Head of caudate nucleus (tissue), 42 donors: ENCODE results near the gene BCAS4.
"Not testable (repeated sequence)": the region's sequence is repeated elsewhere in the genome, so short reads cannot be mapped to it uniquely, and the experiment has no call there.

Source experiments
- DNase-seq, 42 donors: peaks; one replicate each; pipeline versions ENCODE4 v3.0.0 to v3.0.0-alpha.2; 2020 to 2021; ENCODE audit warnings: mixed read lengths in 7 of 42
- intact Hi-C: fragments of 100-400 bp; cut with DNase I; formaldehyde crosslinking; loops from one replicate; pipeline ENCODE4 v1.15.0; 2022

Gene BCAS4

DNA sequence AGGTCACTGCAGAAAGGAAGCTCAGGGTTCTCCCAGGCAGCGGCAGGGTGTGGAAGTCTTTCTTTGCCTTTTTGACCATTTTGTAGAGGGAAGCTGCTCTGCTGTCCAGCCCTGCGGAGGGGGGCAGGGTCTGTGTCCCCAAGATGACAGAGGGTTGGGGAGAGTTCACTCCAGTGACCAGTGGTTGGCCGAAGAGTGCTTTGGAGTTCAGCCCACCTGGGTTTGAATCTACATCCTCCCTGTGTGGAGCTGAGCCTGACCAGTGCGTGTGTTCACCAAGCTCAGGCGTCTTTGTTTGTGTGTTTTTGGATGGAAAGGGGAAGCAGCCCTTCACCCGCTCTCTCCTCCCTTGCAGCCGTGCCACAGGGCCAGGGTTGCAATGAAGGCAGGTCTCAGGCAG, 25.9 kb upstream of the BCAS4 start:
- DNase-seq, result peak in 2 of 42 donors; percentile 12 to 28

DNA sequence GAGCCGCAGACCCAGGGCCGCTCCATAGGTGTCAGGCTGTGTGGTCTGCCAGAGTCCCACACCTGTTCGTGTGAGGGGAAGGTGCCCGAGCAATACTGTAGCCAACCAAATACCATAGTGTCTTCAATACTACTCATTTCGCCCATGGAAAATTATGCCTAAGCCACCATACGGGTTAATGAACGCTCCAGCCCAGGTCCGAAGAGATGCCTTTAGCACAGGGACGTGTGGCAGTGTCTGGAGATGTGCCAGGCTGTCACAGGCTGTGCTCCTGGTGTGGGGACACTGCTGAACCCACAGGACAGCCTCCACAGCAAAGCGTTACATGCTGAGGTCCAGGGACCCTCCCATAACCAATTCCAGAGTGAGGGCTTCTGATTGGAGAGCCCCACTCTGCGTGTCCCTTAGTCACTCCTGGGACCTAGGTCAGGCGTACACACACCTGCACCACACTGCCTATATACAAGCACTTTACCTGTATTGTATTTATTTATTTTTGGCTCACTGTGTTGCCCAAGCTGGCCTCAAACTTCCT, 25.2 kb upstream of the BCAS4 start:
- DNase-seq, result peak in 2 of 42 donors; percentile 3 to 24
- intact Hi-C loops, result not testable (repeated sequence)

More for the DNA sequence above, 25.9 kb upstream of the BCAS4 start:
- intact Hi-C loops, result not testable (repeated sequence)

DNA sequence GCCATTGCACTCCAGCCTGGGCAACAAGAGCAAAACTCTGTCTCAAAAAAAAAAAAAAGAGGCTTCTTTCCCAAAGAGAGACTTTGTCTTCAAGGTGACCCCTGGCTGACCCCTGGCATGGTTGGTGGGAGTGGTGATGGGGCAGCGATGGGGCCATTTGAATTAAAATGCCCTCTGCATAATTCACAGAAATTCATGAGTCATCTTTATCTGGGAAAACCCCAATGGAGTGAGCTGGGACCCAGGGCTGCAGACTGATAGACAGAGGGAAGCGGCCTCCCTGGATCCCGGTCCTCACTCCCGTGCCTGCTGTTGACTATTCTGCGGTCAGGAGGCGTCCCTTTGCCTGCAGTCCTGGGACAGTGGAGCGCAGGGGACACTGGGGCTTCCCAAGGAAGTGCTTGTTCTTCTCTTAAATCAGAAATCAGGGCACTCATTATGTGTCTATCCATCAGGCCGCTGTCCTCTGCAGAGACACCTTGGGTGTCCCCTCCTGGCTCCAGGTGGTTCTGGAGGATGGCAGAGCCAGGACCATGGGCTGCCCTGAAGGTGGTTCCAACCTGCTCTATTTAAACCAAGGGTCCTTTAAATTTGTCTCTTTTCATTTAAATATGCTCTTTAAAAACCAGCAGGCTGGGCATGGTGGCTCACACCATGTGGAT, 23.3 kb upstream of the BCAS4 start:
- intact Hi-C loops, result not testable (repeated sequence)
- peak in 2 of 42 donors; percentile 16 to 20 for DNase-seq

DNA sequence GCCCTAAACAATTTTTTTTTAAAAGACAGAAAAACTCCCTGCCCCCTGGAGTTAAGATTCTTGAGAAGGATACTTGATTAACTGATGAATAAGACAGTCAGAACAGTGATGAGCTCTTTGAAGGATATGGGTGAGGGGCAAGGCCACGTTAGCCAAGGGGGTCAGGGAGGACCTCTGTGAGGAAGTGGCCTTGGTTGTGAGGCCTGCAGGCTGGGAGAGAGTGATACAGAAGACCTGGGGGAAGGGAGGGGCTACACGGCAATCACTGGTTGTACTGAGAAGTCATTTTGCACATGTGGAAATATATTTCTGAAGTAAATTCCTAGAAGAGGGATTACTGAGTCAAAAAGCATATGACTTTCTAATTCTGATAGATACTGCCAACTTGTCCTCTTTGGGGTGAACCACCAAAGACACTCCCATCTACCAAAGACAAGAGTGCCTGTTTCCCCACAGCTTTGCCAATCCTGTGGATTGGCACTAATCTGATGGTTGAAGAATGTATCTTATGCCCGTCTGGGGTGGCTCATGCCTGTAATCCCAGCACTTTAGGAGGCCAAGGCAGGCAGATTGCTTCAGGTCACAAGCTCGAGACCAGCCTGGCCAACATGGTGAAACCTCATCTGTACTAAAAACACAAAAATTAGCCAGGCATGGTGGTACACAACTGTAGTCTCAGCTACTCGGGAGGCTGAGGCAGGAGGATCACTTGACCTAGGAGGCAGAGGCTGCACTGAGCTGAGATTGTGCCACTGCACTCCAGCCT, 22.3 kb upstream of the BCAS4 start:
- DNase-seq, result peak in 2 of 42 donors; percentile 7 to 14
- intact Hi-C loops, result no loop called here

DNA sequence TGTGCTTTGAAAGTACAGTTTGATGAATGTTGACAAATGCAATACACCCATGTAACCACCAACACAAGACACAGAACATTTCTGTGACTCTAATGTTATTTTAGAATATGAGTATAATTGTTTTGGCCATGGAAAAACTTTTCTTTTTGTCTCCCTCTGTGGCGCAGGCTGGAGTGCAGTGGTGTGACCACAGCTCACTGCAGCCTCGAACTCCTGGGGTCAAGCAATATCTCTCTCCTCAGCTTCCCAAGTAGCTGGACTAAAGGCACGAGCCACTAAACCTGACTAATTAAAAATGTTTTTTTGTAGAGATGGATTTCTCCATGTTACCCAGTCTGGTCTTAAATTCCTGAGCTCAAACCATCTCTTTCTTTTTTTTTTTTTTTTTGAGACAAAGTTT, 20.3 kb upstream of the BCAS4 start:
- intact Hi-C loops, result no loop called here
- peak in 3 of 42 donors; percentile 5 to 31 (median 15) for DNase-seq

DNA sequence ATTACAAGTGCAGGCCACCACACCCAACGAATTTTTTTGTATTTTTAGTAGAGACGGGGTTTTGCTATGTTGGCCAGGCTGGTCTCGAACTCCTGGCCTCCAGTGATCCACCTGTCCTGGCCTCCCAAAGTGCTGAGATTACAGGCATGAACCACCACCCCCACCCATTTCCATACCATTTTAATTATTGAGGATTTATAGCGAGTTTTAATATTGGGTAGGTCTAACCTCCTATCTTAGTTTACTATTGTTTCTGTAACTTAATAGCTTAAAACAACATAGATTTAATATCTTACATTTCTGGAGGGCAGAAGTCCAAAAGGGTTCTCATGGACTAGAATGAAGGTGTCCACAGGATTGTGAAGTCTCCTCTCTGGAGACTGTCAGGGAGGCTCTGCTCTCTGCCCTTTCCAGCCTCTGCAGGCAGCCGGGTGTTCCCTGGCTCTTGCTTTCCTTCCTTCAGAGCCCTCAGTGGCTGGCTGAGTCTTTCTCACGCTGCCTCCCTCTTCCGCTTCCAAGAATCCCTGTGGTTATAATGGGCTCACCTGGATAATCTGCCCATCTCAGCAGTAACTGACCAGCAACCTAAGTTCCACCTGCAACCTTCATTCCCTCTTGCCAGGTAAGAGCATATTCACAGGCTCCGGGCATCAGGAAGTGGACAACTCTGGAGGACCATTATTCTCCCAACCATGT, 18.6 kb upstream of the BCAS4 start:
- DNase-seq, result peak in 2 of 42 donors; percentile 7 to 13
- intact Hi-C loops, result no loop called here

DNA sequence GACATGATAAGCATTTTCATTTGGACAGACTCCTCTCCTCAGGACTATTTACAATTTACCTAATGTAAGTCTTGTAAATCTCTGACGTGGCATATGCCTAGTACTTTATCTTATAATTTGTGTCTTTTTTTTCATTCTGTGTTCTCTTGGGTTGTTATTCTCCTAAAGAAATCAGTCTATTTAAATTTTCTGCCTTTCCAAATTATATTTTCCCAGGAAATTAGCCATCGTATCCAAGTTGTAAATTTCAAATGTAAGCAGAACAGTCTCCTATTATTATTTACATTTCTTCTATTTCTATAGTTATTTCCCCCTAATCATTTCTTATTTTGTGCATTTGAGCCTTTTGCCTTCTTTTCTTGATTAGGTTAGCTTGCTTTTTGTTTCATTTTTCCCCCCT, 17.5 kb upstream of the BCAS4 start:
- intact Hi-C loops, result no loop called here
- DNase-seq, result no peak

DNA sequence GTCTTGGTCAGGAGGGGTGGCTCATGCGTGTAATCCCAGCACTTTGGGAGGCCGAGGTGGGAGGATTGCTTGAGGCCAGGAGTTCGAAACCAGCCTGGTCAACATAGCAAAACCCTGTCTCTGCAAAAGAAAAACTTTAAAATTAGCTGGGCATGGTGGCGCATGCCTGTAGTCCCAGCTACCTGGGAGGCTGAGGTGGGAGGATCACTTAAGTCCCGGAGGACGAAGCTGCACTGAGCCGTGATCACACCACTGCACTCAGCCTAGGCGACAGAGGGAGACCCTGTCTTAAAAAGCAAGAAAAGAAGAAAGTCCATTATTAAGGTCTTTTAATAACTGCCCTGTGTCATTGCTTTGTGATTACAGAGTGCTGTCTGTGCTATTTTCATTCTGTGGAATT, 15.9 kb upstream of the BCAS4 start:
- intact Hi-C loops, DNase-seq: not testable (repeated sequence)

DNA sequence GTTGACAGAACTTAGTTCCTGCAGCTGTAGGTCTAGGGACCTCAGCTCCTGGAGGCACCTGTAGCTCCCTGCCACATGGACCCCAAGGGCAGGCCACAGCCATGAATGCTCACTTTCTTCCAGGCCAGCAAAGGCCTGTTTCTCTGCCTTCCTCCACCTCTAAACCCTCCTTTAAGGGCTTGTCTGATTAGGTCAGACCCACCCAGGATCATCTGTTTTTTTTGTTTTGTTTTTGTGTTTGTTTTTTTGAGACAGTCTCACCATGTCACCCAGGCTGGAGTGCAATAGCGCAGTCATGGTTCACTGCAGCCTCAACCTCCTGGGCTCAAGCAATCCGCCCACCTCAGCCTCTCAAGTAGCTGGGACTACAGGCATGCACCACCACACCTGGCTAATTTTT, 11.5 kb upstream of the BCAS4 start:
- intact Hi-C loops, result no loop called here
- DNase-seq, result no peak

DNA sequence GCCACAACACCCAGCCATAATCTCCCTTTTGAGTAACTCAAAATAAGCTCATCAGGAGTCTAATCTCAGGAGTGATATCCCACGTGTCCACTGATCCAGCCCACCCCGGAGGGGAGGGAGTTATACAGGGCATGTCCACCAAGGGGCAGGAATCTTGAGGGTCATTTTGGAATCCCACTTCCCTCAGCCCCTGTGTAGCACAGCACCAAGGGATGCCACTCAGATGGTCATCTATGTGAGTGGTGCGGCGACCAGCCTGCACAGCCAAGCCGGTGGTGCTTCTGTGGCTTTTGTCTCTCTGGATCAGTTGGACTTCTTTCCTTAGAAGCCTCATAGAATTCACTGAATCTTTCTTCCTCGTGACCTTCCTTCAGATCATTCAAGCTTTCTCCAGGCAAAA, 11.0 kb upstream of the BCAS4 start:
- DNase-seq, result no peak

DNA sequence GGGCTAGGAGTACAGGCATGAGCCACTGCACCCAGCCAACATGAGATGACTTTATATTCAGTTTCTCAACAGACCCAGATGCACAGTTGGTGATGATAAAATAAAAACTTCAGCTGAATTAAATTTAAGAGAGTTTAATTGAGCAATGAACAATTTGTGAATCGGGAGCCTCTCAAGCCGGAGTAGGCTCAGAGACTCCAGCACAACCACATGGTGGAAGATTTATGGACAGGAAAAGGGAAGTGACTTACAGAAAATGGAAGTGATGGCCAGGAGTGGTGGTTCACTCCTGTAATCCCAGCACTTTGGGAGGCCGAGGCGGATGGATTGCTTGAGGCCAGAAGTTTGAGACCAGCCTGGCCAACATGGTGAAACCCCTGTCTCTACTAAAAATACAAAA, 10.4 kb upstream of the BCAS4 start:
- no peak for DNase-seq
- intact Hi-C loops, result no loop called here

More for the DNA sequence above, 11.0 kb upstream of the BCAS4 start:
- intact Hi-C loops, result no loop called here

DNA sequence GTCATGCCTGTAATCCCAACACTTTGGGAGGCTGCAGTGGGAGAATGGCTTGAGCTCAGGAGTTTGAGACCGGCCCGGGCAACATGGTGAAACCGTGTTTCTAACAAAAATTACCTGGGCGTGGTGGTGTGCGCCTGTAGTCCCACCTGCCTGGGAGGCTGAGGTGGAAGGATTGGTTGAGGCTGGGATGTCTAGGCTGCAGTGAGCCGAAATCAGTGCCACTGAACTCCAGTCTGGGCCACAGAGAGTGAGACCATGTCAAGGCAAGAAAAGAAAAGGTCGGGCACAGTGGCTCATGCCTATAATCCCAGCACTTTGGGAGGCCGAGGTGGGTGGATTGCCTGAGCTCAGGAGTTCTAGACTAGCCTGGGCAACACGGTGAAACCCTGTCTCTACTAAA, 8.2 kb upstream of the BCAS4 start:
- intact Hi-C loops, result no loop called here
- no peak for DNase-seq

DNA sequence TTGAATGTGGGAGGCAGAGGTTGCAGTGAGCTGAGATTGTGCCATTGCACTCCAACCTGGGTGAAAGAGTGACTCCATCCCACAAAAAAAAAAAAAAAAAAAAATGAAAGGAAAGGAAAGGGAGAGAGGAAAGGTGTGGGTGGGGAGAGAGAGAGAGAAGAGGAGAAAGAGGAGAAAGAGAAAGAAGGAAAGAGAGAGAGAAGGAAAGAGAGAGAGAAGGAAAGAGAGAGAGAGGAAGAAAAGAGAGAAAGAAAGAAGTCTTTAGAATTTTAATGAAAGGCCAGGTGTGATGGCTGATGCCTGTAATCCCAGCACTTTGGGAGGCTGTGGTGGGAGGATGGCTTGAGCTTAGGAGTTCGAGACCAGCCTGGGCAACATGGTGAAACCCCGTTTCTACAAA, 7.7 kb upstream of the BCAS4 start:
- no peak for DNase-seq
- intact Hi-C loops, result no loop called here

DNA sequence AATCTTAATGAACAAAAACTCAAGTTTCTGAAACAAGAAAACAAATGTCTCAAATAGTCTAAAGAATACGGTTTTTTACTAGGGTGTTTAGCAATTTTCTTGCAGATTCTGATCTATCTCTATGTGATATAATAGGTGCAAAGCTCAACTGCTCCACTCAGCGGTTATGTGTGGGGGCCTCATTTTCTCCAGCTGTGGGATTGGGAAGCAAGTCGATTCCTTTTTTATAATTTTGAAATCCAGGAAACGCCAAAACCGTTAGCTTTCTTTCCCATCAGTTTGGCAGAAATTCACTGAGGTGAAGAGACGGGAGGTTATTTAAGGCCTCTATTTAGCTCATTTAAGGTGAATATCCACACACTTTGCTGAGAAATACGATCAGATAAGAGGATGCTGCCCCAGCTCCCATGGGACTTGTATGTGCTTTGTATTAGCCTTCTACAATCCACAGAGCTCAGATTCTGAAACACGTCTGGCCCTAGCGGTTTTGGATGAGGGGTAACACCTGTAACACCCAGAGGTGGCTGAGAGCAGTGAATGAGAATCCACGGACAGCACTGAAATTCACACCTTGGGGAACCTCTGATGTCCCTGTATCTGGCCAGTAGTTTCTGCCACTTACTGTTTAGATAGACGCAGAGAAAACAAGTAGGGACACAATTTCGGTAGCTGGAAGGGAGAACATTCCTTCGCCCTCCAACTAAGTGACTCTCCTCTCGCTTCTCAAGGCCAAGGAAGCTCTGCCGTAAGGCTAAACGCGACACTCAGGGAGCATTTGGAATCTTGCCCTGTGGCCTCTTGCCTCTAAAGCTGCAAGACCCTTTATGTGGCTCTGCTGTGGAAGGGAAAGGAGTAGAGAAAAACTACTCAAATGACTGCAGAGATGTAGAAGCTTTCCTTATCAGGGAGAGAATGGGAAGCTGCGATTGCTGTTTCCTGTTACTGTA, 6.5 kb upstream of the BCAS4 start:
- intact Hi-C loops, result no loop called here
- peak in 39 of 42 donors; percentile 18 to 86 (median 60) for DNase-seq

DNA sequence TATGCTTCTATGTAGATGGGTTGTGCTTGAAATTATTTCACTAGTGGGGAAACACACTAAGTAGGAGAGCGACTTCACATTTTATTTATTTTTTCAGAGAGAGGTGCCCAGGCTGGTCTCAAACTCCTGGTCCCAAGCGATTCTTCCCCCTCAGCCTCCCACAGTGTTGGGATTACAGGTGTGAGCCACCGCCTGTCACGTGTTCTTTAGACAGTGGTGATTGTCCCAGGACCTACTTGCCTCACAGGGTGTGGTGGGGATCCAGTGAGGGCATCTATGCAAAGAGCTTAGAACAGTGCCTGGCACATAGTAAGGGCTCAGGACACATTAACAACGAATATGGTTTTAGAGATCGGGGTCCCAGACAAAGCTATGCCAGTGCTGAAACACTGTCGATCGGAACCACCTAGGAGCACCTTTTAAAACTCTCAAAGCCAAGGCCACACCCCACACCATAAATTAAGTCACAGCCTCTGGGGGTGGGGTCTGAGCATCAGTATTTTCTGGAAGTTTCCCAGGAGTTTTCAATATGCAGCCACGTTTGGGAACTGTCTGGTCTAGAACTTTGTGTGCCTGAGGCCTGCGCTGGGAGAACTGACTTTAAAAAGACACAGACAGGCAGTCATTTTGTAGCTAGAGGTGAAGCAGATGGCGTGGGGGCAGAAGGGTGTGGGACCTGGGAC, 4.8 kb upstream of the BCAS4 start:
- DNase-seq, result no peak
- intact Hi-C loops, result no loop called here

DNA sequence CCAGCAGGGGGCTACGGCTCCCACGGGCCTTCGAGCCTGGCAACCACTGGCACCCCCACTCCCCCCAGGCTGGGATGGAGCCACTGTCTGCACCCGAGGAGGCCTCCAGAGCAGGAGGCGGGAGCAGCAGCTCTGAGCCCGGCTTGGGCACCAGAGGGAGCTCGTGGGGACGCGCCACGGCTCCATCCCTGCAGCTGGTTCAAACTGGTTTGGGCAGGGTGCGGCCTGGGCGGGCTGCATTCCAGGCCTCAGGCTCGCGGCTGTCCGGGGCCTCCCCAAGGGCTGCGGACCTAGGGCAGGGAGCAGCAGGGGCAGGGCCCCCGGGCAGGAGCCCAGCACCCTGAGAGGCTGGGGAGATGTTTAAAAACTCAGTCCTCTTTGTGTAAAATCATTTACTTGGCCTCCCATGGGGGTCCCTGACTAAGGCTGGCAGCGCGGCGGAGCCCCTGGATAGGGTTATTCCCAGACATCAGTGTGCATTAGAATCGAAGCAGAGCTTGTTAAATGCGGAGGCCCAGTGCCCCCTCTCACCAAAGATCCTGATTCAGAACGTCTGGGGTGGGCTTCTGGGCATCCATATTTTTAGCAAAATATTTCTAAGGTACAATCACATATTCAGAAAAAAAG, 4.1 kb upstream of the BCAS4 start:
- peak; percentile 70 to 96 (median 88) for DNase-seq
- intact Hi-C loops, result no loop called here

DNA sequence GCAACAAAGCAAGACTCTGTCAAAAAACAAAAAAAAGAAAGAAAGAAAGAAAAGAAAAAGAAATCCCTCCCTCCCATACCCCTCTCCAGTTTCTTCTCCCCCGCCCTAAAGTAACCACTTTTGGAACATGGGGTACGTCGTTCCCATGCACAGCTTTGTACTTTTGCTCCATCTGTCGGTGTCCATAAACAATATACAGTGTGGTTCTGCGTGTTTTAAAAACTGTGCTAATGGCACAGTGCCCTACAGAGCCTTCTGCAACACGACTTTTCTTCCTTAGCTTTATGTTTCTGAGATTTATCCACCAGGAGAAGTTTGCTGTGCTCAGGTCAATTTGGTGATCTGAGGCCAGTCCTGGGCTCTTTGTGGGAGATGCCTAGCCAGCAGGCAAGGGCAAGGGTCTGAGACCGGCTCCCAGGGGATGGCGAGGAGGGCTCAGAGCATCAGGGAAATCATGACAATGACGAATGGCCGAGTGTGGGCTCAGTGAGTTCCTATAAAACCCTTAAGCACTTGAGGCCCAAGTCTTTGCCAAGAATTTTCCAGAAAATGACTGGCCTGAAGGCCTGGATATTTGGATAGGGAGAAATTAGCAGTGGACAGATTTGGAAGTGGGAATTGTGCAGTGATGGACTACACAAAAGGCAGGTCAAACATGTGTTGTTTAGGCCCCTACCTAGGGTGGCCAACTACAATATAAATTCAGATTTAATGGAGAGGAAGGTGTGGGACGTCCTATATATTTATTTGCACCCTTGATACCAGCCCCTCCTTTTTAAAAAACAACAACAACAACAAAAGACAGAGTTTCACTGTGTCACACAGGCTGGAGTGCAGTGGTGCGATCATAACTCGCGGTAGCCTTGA, 1.9 kb upstream of the BCAS4 start:
- no peak for DNase-seq
- intact Hi-C loops, result no loop called here
